Loucy (cell line): ENCODE results near the gene KCNF1.

Source experiments
- H2AFZ ChIP-seq: fragments of 200-600 bp; sonication (generic); 2 replicates; pipeline ENCODE4 v1.6.0; 2016; ENCODE audit warnings: antibody characterized with exemption, mild to moderate bottlenecking, low read length, moderate library complexity
- H3F3A ChIP-seq: fragments of 200-600 bp; 2 replicates; pipeline ENCODE4 v1.6.0; 2016; ENCODE audit warnings: antibody characterized with exemption, low read depth, mild to moderate bottlenecking
- H3K27me3 ChIP-seq: fragments of 200-600 bp; sonication (generic); 2 replicates; pipeline ENCODE4 v1.6.1; 2014; ENCODE audit warnings: low read length, mild to moderate bottlenecking; ENCODE audit not compliant: insufficient read depth, poor library complexity, severe bottlenecking
- H3K36me3 ChIP-seq: fragments of 200-600 bp; sonication (generic); 2 replicates; pipeline ENCODE4 v1.6.1; 2016; ENCODE audit warnings: low read length; ENCODE audit not compliant: insufficient read depth
- H3K4me1 ChIP-seq: fragments of 200-600 bp; sonication (generic); 2 replicates; pipeline ENCODE4 v1.5.1; 2014; ENCODE audit warnings: low read length, mild to moderate bottlenecking; ENCODE audit not compliant: insufficient read depth, poor library complexity, severe bottlenecking
- H3K4me2 ChIP-seq: fragments of 200-600 bp; sonication (generic); 2 replicates; pipeline ENCODE4 v1.6.0; 2014; ENCODE audit warnings: antibody characterized with exemption, low read length, low read depth, mild to moderate bottlenecking; ENCODE audit not compliant: poor library complexity, severe bottlenecking
- H3K4me3 ChIP-seq: fragments of 200-600 bp; sonication (generic); 2 replicates; pipeline ENCODE4 v1.5.1; 2014; ENCODE audit warnings: low read length, mild to moderate bottlenecking, mixed read lengths; ENCODE audit not compliant: poor library complexity, severe bottlenecking
- H3K79me2 ChIP-seq: fragments of 200-600 bp; sonication (generic); 2 replicates; pipeline ENCODE4 v1.6.1; 2014; ENCODE audit warnings: low read length; ENCODE audit not compliant: insufficient read depth
- H3K9ac ChIP-seq: fragments of 200-600 bp; sonication (generic); 2 replicates; pipeline ENCODE4 v1.6.0; 2014; ENCODE audit warnings: mild to moderate bottlenecking, low read depth, low read length, moderate library complexity; ENCODE audit not compliant: poor library complexity, severe bottlenecking
- H3K9me2 ChIP-seq: fragments of 200-600 bp; sonication (generic); replicated peaks from 2 replicates; pipeline ENCODE4 v1.6.1; 2016; ENCODE audit warnings: low read depth, low read length, mixed read lengths
- H3K9me3 ChIP-seq: fragments of 200-600 bp; sonication (generic); 2 replicates; pipeline ENCODE4 v1.6.1; 2014; ENCODE audit warnings: mild to moderate bottlenecking, antibody characterized with exemption, low read length, low read depth; ENCODE audit not compliant: insufficient read depth
- H4K20me1 ChIP-seq: fragments of 200-600 bp; sonication (generic); 2 replicates; pipeline ENCODE4 v1.6.0; 2014; ENCODE audit warnings: antibody characterized with exemption, low read length, mild to moderate bottlenecking; ENCODE audit not compliant: insufficient read depth, poor library complexity, severe bottlenecking
- EZH2phosphoT487 ChIP-seq: fragments of 200-600 bp; IDR thresholded peaks from 2 replicates; pipeline ENCODE4 v1.6.1; 2018; ENCODE audit warnings: antibody characterized with exemption, mild to moderate bottlenecking, moderate library complexity, borderline replicate concordance
- TF ChIP-seq, protein P1 (sequence below): fragments of 200-600 bp; sonication (generic); conservative IDR thresholded peaks from 2 replicates; pipeline ENCODE4 v1.5.1; 2014; ENCODE audit warnings: mild to moderate bottlenecking, antibody characterized with exemption, low read length

Gene KCNF1

DNA sequence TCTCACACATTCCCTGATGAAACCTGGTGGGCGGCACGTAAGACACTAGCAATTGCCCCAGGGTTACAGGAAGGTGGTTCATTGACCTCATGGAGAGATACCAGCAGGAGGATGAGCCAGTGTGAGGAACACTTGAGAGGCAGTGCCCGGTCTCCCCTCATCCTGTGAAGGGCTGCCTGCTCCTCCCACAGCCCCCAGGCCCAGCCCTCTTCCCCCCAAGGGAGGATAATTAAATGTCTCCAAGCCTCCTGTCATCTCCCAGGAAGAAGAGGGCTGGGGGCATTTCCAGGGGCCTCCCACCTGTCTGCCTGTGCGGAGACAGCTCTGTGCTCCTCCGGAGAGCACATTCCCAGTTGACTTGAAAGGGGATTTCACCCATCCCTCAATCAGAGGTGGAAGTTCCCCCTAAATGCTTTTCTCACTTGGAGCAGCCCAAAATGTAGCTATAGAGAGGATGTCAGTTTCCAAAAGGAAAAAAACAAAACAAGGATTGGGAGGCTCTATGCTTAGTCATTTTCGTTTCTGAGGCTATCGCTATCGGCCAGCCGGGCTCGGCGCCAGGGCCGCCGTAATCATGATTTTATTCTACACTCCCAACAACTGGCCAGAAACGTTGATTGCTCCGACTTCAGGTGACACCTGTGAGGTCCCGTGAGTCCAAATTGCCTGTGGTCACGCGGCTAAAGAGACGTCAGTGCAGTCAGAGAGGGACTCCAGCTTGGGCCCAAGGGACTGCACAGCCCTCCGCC is 7.1 kb downstream of the KCNF1 start:
- no peaks in the 10 kb centered on the region for H3K36me3 ChIP-seq
- H3K9me3 ChIP-seq = no peaks in the 10 kb centered on the region
- no peak overlapping the region for H3K4me2 ChIP-seq
- no peak overlapping the region for H3K9ac ChIP-seq
- no peaks in the 10 kb centered on the region for H4K20me1 ChIP-seq
- H3K79me2 ChIP-seq = no peaks in the 10 kb centered on the region
- H3K9me2 ChIP-seq = no peaks in the 10 kb centered on the region
- TF ChIP-seq, protein P1, sequence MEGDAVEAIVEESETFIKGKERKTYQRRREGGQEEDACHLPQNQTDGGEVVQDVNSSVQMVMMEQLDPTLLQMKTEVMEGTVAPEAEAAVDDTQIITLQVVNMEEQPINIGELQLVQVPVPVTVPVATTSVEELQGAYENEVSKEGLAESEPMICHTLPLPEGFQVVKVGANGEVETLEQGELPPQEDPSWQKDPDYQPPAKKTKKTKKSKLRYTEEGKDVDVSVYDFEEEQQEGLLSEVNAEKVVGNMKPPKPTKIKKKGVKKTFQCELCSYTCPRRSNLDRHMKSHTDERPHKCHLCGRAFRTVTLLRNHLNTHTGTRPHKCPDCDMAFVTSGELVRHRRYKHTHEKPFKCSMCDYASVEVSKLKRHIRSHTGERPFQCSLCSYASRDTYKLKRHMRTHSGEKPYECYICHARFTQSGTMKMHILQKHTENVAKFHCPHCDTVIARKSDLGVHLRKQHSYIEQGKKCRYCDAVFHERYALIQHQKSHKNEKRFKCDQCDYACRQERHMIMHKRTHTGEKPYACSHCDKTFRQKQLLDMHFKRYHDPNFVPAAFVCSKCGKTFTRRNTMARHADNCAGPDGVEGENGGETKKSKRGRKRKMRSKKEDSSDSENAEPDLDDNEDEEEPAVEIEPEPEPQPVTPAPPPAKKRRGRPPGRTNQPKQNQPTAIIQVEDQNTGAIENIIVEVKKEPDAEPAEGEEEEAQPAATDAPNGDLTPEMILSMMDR = no peak
- no peak for TF ChIP-seq EZH2phosphoT487
- no peaks in the 10 kb centered on the region for H3K27me3 ChIP-seq
- H2AFZ ChIP-seq = no peak overlapping the region
- no peaks in the 10 kb centered on the region for H3K4me1 ChIP-seq
- no peaks in the 10 kb centered on the region for H3F3A ChIP-seq
- H3K4me3 ChIP-seq = no peak overlapping the region

DNA sequence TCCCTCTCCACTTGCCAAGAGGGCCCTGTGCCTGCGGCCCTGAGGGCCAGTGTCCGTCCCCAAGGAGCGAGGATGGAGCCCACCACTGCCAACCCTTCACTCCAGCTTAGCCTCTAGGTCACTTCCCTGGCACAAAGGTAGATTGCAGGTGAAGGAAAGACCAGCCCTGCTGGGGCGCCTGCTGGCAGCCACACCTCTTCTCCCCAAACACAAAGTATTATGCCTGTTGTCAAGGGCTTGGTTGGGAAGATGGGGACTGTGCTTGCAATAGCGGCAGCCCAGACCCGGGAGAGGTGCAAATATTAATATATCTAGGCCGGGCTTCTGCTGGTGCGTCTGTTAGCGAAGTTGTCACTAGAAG is 7.7 kb downstream of the KCNF1 start:
- H3F3A ChIP-seq = no peaks in the 10 kb centered on the region
- H3K9me3 ChIP-seq = no peaks in the 10 kb centered on the region
- H3K4me2 ChIP-seq = no peak overlapping the region

DNA sequence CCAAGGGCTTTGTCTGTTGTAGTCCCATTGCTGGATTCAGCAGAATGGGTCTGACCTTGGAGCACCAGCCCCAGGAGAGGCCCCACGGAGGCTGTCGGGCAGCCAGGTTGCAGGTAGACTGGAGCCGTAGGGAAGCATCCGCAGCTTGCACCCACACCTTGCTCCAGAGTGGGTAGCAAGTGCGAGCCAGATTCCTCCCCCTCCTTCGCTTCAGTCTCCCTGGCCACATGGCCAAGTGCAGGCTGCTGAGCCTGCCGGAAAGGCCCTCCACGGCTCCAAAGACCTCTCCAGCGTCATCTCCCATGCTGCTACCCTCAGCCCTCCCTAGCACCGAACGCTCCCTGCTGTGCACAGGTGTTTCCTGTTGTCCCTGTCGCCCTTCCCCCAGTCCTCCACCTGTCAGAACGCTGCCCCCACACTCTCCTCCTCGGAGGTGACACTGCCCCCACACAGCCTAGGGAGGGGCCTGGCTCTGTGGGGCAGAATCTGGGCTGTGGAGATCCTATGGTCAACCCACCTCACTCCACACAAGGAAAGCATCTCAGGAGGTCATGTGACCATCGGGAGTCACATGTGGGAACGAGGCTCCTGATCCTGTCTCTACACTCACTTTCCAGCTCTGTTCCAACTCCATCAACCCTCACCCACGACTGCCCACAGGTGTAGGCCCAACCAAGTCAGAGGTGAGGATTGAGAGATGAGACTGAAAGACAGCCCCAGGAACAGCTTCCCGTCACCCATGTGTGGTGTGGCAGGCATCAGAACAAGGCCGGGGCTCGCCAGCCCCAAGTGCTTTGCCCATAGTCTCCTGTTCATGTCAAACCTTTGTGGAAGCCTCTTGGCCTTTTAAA is 8.3 kb downstream of the KCNF1 start:
- Histone ChIP-seq H3K9ac (no peak overlapping the region), H3K36me3 (no peaks in the 10 kb centered on the region), H4K20me1 (no peaks in the 10 kb centered on the region), H3K4me2 (no peak overlapping the region), H3K4me1 (no peaks in the 10 kb centered on the region), H2AFZ (no peak overlapping the region), H3K79me2 (no peaks in the 10 kb centered on the region), H3K9me3 (no peaks in the 10 kb centered on the region), H3K27me3 (no peaks in the 10 kb centered on the region), H3F3A (no peaks in the 10 kb centered on the region), H3K9me2 (no peaks in the 10 kb centered on the region), H3K4me3 (no peak overlapping the region)
- TF ChIP-seq EZH2phosphoT487 = no peak
- TF ChIP-seq, protein P1 = no peak

More for the DNA sequence above, 7.7 kb downstream of the KCNF1 start:
- H3K4me1 ChIP-seq = no peaks in the 10 kb centered on the region
- H3K79me2 ChIP-seq = no peaks in the 10 kb centered on the region
- H3K36me3 ChIP-seq = no peaks in the 10 kb centered on the region
- H2AFZ ChIP-seq = no peak overlapping the region
- no peaks in the 10 kb centered on the region for H4K20me1 ChIP-seq
- H3K4me3 ChIP-seq = no peak overlapping the region
- H3K9ac ChIP-seq = no peak overlapping the region
- TF ChIP-seq EZH2phosphoT487 = no peak
- TF ChIP-seq, protein P1 = no peak
- no peaks in the 10 kb centered on the region for H3K9me2 ChIP-seq
- no peaks in the 10 kb centered on the region for H3K27me3 ChIP-seq
